Breast epithelium (tissue), 3 donors: ENCODE data around the gene TEX52.

Experiments
- CTCF ChIP-seq, 3 donors: fragments of 450-650 bp; IDR thresholded peaks; one replicate each; pipeline ENCODE4 v1.5.1; 2016 to 2017; ENCODE audit warnings: antibody characterized with exemption in 3 of 3, mild to moderate bottlenecking in 3 of 3, moderate library complexity in 3 of 3
- POLR2A ChIP-seq: fragments of 450-650 bp; IDR thresholded peaks from one replicate; pipeline ENCODE4 v1.6.1; 2016; ENCODE audit warnings: antibody characterized with exemption, mild to moderate bottlenecking, moderate library complexity

DNA sequence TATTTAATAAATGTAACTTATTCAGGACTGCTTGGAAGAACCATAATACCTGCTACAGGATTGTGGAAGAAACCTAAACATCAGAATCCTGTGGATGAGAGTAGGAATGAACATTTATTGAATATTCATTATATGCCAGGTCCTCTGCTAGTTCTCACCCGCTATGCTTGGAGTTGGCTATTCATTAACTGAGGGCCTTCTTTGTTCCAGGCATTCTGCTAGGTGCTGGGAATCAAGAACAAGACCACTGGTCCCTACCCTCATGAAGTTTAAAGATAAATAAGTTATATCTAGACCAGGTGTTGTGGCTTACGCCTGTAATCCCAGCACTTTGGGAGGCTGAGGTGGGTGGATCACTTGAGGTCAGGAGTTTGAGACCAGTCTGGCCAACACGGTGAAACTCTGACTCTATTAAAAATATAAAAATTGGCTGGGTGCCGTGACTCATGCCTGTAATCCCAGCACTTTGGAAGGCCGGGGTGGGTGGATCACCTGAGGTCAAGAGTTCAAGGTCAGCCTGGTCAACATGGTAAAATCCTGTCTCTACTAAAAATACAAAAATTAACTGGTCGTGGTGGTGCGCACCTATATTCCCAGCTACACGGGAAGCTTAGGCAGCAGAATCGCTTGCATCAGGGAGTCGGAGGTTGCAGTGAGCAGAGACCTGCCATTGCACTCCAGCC is 30.1 kb upstream of the TEX52 start:
- no peak for TF ChIP-seq POLR2A
- no peak for TF ChIP-seq CTCF (IDR thresholded peaks at IDR 0.05)
